Parathyroid adenoma (tissue), 2 donors: ENCODE results near the gene WWOX.

Source experiments
- H2AFZ ChIP-seq: fragments of 300-600 bp; sonication (generic); one replicate; pipeline ENCODE4 v1.7.0; 2017; ENCODE audit warnings: antibody characterized with exemption, mild to moderate bottlenecking
- H3K27ac ChIP-seq: fragments of 300-600 bp; sonication (generic); one replicate; pipeline ENCODE4 v1.7.0; 2017
- H3K27me3 ChIP-seq: fragments of 300-600 bp; sonication (generic); one replicate; pipeline ENCODE4 v1.7.0; 2017; ENCODE audit warnings: low read length; ENCODE audit not compliant: control insufficient read depth, insufficient read depth
- H3K36me3 ChIP-seq: fragments of 300-600 bp; sonication (generic); one replicate; pipeline ENCODE4 v1.7.0; 2017; ENCODE audit warnings: low read length; ENCODE audit not compliant: control insufficient read depth, insufficient read depth
- H3K4me1 ChIP-seq: fragments of 300-600 bp; sonication (generic); one replicate; pipeline ENCODE4 v1.7.0; 2017; ENCODE audit warnings: control low read depth
- H3K4me2 ChIP-seq: fragments of 300-600 bp; sonication (generic); one replicate; pipeline ENCODE4 v1.7.0; 2017; ENCODE audit warnings: low read length
- H3K4me3 ChIP-seq: fragments of 300-600 bp; sonication (generic); one replicate; pipeline ENCODE4 v1.7.0; 2017; ENCODE audit warnings: low read depth, low read length
- H3K79me2 ChIP-seq: fragments of 300-600 bp; sonication (generic); one replicate; pipeline ENCODE4 v1.7.0; 2017; ENCODE audit warnings: control low read depth
- H3K9ac ChIP-seq: fragments of 300-600 bp; sonication (generic); one replicate; pipeline ENCODE4 v1.7.0; 2017; ENCODE audit warnings: mild to moderate bottlenecking
- H3K9me3 ChIP-seq: fragments of 300-600 bp; sonication (generic); one replicate; pipeline ENCODE4 v1.7.0; 2017; ENCODE audit warnings: low read length; ENCODE audit not compliant: control insufficient read depth
- CTCF ChIP-seq: fragments of 300-600 bp; sonication (generic); IDR thresholded peaks from one replicate; pipeline ENCODE4 v1.7.0; 2017; ENCODE audit warnings: antibody characterized with exemption, mild to moderate bottlenecking
- donor health status: primary hyperparathyroidism.

Gene WWOX

GRCh38 chr16:78696797-78697196, 597.3 kb downstream of the WWOX start:
- Histone ChIP-seq H3K27ac (no peak overlapping the region), H3K36me3 (no peaks in the 10 kb centered on the region), H3K4me3 (no peak overlapping the region), H3K4me2 (no peak overlapping the region), H3K27me3 (no peaks in the 10 kb centered on the region), H3K9ac (no peak overlapping the region), H3K79me2 (peaks cover 2% of the 10 kb centered on the region), H3K9me3 (no peaks in the 10 kb centered on the region), H2AFZ (no peak overlapping the region), H3K4me1 (peaks cover 7% of the 10 kb centered on the region)
- no peak for TF ChIP-seq CTCF

- Histone ChIP-seq H3K27ac (no peak overlapping the region), H3K36me3 (no peaks in the 10 kb centered on the region), H3K4me3 (no peak overlapping the region), H3K9me3 (no peaks in the 10 kb centered on the region), H3K79me2 (peaks cover 2% of the 10 kb centered on the region), H2AFZ (no peak overlapping the region), H3K9ac (no peak overlapping the region), H3K27me3 (no peaks in the 10 kb centered on the region), H3K4me2 (no peak overlapping the region), H3K4me1 (peaks cover 7% of the 10 kb centered on the region)
- TF ChIP-seq CTCF: no peak
Observed at GRCh38 chr16:78697426-78697825, 598.0 kb downstream of the WWOX start.

GRCh38 chr16:78703936-78704335, 604.5 kb downstream of the WWOX start:
- no peak overlapping the region for H3K9ac ChIP-seq
- H3K36me3 ChIP-seq: no peaks in the 10 kb centered on the region
- TF ChIP-seq CTCF: no peak
- no peaks in the 10 kb centered on the region for H3K27me3 ChIP-seq
- no peak overlapping the region for H3K4me3 ChIP-seq
- H3K9me3 ChIP-seq: peaks cover 2% of the 10 kb centered on the region
- H3K79me2 ChIP-seq: no peaks in the 10 kb centered on the region
- H3K27ac ChIP-seq: no peak overlapping the region
- no peak overlapping the region for H2AFZ ChIP-seq
- H3K4me2 ChIP-seq: no peak overlapping the region
- H3K4me1 ChIP-seq: no peaks in the 10 kb centered on the region

GRCh38 chr16:78704416-78704815, 605.0 kb downstream of the WWOX start:
- H3K4me3 ChIP-seq: no peak overlapping the region
- no peak overlapping the region for H2AFZ ChIP-seq
- H3K4me2 ChIP-seq: no peak overlapping the region
- peaks cover 2% of the 10 kb centered on the region for H3K9me3 ChIP-seq
- no peak for TF ChIP-seq CTCF
- no peaks in the 10 kb centered on the region for H3K27me3 ChIP-seq
- H3K4me1 ChIP-seq: no peaks in the 10 kb centered on the region
- H3K79me2 ChIP-seq: no peaks in the 10 kb centered on the region
- H3K9ac ChIP-seq: no peak overlapping the region
- no peaks in the 10 kb centered on the region for H3K36me3 ChIP-seq
- H3K27ac ChIP-seq: no peak overlapping the region

- Histone ChIP-seq H3K36me3 (no peaks in the 10 kb centered on the region), H3K4me3 (no peak overlapping the region), H2AFZ (no peak overlapping the region), H3K4me2 (no peak overlapping the region), H3K27me3 (no peaks in the 10 kb centered on the region), H3K79me2 (no peaks in the 10 kb centered on the region), H3K9me3 (peaks cover 2% of the 10 kb centered on the region), H3K4me1 (no peaks in the 10 kb centered on the region), H3K9ac (no peak overlapping the region), H3K27ac (no peak overlapping the region)
- no peak for TF ChIP-seq CTCF
Observed at GRCh38 chr16:78705694-78706093, 606.2 kb downstream of the WWOX start.
